22Rv1 (cell line): Measurements from ENCODE around the gene IFT81.
"Not testable (repeated sequence)": the region's sequence is repeated elsewhere in the genome, so short reads cannot be mapped to it uniquely, and the experiment has no call there.

ENCODE experiments used
- H3K27ac ChIP-seq: fragments of 450-650 bp; 2 replicates; pipeline ENCODE4 v1.5.1; 2017
- ZFX ChIP-seq: fragments of 450-650 bp; IDR thresholded peaks from 2 replicates; pipeline ENCODE4 v1.6.1; 2017; ENCODE audit warnings: antibody characterized with exemption, borderline replicate concordance
- TF ChIP-seq, protein P1 (sequence below): fragments of 450-650 bp; IDR thresholded peaks from 2 replicates; pipeline ENCODE4 v1.5.1; 2017; ENCODE audit warnings: mild to moderate bottlenecking

Gene IFT81

DNA sequence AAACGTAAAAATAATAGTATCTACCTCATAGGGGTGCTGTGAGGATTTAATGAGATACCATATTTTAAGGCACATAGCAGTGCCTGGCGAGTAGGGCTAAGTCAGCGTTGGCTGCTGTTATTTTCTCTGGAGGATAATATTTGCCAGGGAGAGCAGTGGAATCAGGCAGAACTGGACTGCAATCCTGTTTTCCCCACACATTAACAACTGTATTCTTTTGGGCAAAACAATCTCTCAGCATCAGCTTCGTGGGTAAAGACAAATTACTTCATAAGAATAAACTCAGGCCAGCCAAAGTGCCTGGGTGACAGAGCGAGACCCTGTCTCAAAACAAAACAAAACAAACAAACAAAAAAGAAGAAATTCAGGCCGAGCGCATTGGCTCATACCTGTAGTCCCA lies 127.2 kb downstream of the IFT81 start:
- peak overlapping the region; percentile 99; the same call in 1 of the 2 replicates for H3K27ac ChIP-seq
- no peak for TF ChIP-seq ZFX
- TF ChIP-seq, protein P1, sequence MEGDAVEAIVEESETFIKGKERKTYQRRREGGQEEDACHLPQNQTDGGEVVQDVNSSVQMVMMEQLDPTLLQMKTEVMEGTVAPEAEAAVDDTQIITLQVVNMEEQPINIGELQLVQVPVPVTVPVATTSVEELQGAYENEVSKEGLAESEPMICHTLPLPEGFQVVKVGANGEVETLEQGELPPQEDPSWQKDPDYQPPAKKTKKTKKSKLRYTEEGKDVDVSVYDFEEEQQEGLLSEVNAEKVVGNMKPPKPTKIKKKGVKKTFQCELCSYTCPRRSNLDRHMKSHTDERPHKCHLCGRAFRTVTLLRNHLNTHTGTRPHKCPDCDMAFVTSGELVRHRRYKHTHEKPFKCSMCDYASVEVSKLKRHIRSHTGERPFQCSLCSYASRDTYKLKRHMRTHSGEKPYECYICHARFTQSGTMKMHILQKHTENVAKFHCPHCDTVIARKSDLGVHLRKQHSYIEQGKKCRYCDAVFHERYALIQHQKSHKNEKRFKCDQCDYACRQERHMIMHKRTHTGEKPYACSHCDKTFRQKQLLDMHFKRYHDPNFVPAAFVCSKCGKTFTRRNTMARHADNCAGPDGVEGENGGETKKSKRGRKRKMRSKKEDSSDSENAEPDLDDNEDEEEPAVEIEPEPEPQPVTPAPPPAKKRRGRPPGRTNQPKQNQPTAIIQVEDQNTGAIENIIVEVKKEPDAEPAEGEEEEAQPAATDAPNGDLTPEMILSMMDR: no peak

DNA sequence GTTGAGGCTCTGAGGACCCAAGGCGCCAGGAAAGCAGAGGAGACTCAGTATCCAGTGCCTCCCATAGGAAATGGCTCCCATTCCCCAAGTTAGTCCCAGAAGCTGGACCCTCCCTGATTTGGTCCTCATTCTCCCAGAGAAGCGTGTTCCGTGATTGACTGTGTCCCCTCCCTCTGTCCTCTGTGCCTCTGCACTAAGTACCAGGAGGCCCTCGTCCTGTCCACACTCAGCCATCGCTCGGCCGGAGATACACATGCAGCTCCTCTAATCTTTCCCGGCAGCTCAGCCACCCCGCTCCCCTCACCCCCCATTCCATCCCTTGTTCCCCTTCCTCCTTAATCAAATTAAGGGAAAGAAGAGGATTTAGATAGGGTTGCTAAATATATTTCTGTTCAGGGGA lies 128.6 kb downstream of the IFT81 start:
- TF ChIP-seq, protein P1: no peak
- TF ChIP-seq ZFX: no peak
- no peak overlapping the region for H3K27ac ChIP-seq

DNA sequence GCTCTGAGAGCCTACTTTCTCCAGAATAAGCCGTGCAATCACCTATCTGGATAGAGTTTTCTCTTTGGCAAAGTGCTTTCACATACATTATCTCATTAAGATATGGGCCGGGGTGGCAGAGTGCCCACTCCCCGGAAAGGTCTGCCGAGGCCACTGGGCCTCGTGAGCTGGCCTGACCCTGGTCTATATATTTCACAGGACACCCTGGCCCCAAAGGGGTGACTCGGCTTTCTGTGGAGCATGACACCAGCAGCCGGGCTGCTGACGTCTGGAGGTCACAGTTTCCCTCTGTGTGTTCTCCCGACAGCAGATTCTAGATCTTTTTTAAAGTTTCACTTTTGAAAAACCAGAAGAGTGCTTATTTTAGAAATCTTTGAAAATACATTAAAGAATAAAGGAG lies 129.0 kb downstream of the IFT81 start:
- no peak for TF ChIP-seq ZFX
- TF ChIP-seq, protein P1: no peak
- no peak overlapping the region for H3K27ac ChIP-seq

DNA sequence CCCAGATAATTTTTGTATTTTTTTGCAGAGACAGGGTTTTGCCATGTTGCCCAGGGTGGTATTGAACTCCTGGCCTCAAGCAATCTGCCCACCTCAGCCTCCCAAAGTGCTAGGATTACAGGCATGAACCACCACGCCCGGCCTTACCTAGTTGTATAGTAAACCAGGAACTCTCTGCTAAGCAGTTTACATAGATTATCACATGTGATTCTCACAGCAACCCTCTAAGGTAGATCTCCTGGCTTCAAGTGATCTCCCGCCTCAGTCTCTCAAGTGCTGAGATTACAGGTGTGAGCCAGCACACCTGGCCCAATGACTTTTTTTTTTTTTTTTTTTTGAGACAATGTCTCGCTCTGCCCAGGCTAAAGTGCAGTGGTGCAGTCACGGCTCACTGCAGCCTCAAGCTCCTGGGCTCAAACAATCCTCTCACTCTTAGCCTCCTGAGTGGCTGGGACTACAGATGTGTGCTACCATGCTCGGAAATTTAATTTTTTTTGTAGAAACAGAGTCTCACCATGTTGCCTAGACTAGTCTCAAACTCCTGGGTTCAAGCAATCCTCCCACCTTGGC lies 130.9 kb downstream of the IFT81 start:
- no peak overlapping the region for H3K27ac ChIP-seq
- TF ChIP-seq, protein P1: no peak
- TF ChIP-seq ZFX: no peak

DNA sequence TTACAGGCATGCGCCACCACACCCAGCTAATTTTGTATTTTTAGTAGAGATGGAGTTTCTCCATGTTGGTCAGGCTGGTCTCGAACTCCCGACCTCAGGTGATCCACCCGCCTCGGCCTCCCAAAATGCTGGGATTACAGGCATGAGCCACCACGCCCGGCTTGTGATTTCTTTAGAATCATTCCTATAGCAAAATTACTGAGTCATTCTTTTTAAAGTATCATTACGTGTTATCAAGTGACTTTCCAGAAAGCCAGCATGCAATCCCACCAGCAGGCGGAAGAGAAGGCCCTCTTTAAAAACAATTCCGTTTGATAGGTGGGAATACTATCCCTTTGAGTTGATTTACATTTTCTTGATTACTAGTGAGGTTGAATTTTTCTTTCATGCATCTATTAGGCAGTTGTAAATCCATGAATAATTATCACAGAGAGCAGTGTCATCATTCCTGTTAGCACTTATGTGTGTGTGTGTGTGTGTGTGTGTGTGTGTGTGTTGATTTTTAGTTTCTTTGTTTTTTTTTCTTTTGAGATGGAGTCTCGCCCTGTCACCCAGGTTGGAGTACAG lies 131.8 kb downstream of the IFT81 start:
- H3K27ac ChIP-seq: not testable (repeated sequence)

DNA sequence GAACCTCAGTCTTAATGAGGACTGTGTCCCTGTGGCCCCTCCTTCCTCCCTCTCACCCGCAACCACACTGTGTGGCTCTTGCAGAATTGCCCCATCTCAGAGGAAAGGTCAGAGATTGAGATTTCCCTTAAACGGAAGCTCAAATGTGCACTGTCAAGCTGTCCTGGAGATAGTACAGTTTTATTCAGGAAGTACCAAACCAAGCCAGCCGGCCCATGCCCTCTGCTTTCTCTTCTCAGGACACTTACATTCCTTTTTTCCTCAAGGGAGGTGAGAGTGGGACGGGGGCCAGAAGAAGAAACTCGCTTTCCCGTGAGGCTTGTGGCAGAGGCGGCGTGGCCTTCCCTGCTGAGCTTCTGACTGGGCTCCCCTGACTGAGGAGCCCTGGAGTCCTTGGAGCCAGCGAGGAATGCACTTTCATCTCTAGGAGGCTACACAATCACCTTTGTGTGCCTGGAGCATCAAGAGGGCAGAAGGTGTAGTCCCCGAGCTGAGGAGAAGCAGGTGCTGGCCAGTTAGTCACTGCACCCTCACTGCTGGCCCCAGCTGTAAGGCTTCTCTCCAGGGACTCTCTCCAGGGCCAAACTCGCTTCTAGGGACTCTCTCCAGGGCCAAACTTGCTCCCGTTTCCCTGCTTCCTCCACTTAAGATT lies 132.7 kb downstream of the IFT81 start:
- no peak for TF ChIP-seq ZFX
- TF ChIP-seq, protein P1: no peak
- no peak overlapping the region for H3K27ac ChIP-seq

DNA sequence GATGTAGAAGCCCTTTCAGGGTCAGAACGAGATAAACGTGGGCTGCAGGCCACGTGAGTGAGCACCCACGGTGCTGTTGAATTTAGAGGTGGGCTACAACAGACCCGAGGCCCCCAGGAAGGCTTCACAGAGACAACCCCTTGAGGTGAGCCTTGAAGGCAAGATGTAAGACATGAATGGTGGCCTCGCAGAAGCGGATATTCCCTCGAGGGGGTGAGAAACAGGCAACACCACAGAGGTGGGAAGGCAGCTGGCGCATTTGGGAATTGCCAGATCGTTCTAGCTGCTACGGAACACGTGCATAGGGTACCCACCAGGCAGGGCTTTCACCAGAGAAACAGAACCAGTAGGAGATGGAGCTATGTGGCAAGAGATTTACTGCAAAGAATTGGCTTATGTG lies 134.3 kb downstream of the IFT81 start:
- H3K27ac ChIP-seq: no peak overlapping the region
- no peak for TF ChIP-seq ZFX
- TF ChIP-seq, protein P1: no peak
